Stimulated activated CD8-positive, alpha-beta memory T cell treated with anti-CD3 and anti-CD28 coated beads, Interleukin-15, amount 100 ng/mL, for 1 hour (primary cell): ENCODE data around the gene NNMT.
"Not testable (repeated sequence)": the region's sequence is repeated elsewhere in the genome, so short reads cannot be mapped to it uniquely, and the experiment has no call there.

Source experiments
- DNase-seq: peaks from one replicate; pipeline ENCODE4 v3.0.0-alpha.2; 2020; ENCODE audit warnings: low read depth

The NNMT gene

GRCh38 chr11:114310095-114310494 lies 13.9 kb downstream of the NNMT start:
- DNase-seq: no peak

GRCh38 chr11:114311946-114312345 lies 15.7 kb downstream of the NNMT start:
- no peak for DNase-seq

GRCh38 chr11:114314096-114314495 lies 17.9 kb downstream of the NNMT start:
- DNase-seq: no peak

GRCh38 chr11:114315749-114316368 lies 19.7 kb downstream of the NNMT start:
- DNase-seq: no peak

- DNase-seq: no peak
Observed at GRCh38 chr11:114316980-114317786, 21.0 kb downstream of the NNMT start.

- DNase-seq: no peak
Observed at GRCh38 chr11:114317787-114318137, 21.6 kb downstream of the NNMT start.

- no peak for DNase-seq
Observed at GRCh38 chr11:114318361-114318760, 22.2 kb downstream of the NNMT start.

- no peak for DNase-seq
Observed at GRCh38 chr11:114319716-114320328, 23.6 kb downstream of the NNMT start.

- no peak for DNase-seq
Observed at GRCh38 chr11:114321621-114322257, 25.5 kb downstream of the NNMT start.

- no peak for DNase-seq
Observed at GRCh38 chr11:114322934-114323333, 26.7 kb downstream of the NNMT start.

GRCh38 chr11:114326151-114326550 lies 30.0 kb downstream of the NNMT start:
- no peak for DNase-seq

GRCh38 chr11:114326776-114327175 lies 30.6 kb downstream of the NNMT start:
- DNase-seq: no peak

- DNase-seq: no peak
Observed at GRCh38 chr11:114330373-114330772, 34.2 kb downstream of the NNMT start.

GRCh38 chr11:114340311-114341131 lies 44.3 kb downstream of the NNMT start:
- DNase-seq: no peak

- not testable (repeated sequence) for DNase-seq
Observed at GRCh38 chr11:114341667-114342066, 45.5 kb downstream of the NNMT start.

- DNase-seq: no peak
Observed at GRCh38 chr11:114342476-114342875, 46.3 kb downstream of the NNMT start.

GRCh38 chr11:114343020-114343419 lies 46.8 kb downstream of the NNMT start:
- no peak for DNase-seq

- no peak for DNase-seq
Observed at GRCh38 chr11:114343493-114343892, 47.3 kb downstream of the NNMT start.

- DNase-seq: no peak
Observed at GRCh38 chr11:114344494-114344893, 48.3 kb downstream of the NNMT start.

- no peak for DNase-seq
Observed at GRCh38 chr11:114345575-114346222, 49.5 kb downstream of the NNMT start.

GRCh38 chr11:114346709-114347141 lies 50.5 kb downstream of the NNMT start:
- no peak for DNase-seq
